IgD-negative memory B cell (primary cell): ENCODE data around the gene SOX15. TPM values are rescaled to one million over a fixed set of nuclear protein-coding genes. Genes with fewer than 3 reads are reported as not detected.

Source experiments
- H3K27ac Mint-ChIP-seq, 3 donors: one replicate each; pipeline ENCODE4 v1.8.0; 2020 to 2022; ENCODE audit warnings: mild to moderate bottlenecking in 3 of 3, mixed read lengths in 3 of 3, moderate library complexity in 1 of 3
- H3K27me3 Mint-ChIP-seq: one replicate; pipeline ENCODE4 v1.8.0; 2021; ENCODE audit warnings: mixed read lengths
- H3K36me3 Mint-ChIP-seq: one replicate; pipeline ENCODE4 v1.8.0; 2020; ENCODE audit warnings: mild to moderate bottlenecking, mixed read lengths
- H3K4me1 Mint-ChIP-seq, 3 donors: one replicate each; pipeline ENCODE4 v1.8.0; 2020 to 2022; ENCODE audit warnings: mixed read lengths in 3 of 3, mild to moderate bottlenecking in 1 of 3
- H3K4me3 Mint-ChIP-seq, 4 donors: one replicate each; pipeline ENCODE4 v1.8.0; 2020 to 2022; ENCODE audit warnings: mild to moderate bottlenecking in 4 of 4, mixed read lengths in 4 of 4, moderate library complexity in 3 of 4
- H3K9me3 Mint-ChIP-seq, 3 donors: one replicate each; pipeline ENCODE4 v1.8.0; 2020 to 2021; ENCODE audit warnings: mixed read lengths in 3 of 3, mild to moderate bottlenecking in 1 of 3
- polyA plus RNA-seq: library from polyadenylated mRNA; unstranded; fragments of 300-500 nt; fragmentation: Illumina TruSeq; gene quantifications from one replicate; pipeline ENCODE4 v1.2.3, GENCODE V29; 2021

SOX15 gene
- polyA plus RNA-seq, 1 donor from 2014 or later = not detected

DNA sequence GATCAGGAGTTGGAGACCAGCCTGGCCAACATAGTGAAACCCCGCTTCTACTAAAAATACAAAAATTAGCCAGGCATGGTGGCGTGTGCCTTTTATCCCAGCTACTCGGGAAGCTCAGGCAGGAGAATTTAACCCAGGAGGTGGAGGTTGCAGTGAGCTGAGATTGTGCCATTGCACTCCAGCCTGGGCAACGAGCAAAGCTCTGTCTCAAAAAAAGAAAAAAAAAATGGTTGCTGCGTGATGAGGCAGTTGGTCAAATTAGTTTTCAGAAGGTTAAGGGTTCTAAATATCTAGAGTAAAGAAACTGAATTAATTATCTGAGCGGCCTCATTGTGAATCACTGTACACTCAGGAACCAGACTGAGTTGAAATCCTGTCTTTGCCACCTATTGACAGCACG lies 13.9 kb downstream of the SOX15 start:
- no peaks in the 10 kb centered on the region for H3K9me3 Mint-ChIP-seq
- peaks cover 34 to 50% (median 47%) of the 10 kb centered on the region in 3 donors for H3K4me1 Mint-ChIP-seq
- H3K36me3 Mint-ChIP-seq = peaks cover 7% of the 10 kb centered on the region
- peak overlapping the region in 2 of 4 donors; percentile 52 to 93 for H3K4me3 Mint-ChIP-seq
- H3K27me3 Mint-ChIP-seq = no peaks in the 10 kb centered on the region
- peak overlapping the region; percentile 63 to 96 (median 87) for H3K27ac Mint-ChIP-seq

DNA sequence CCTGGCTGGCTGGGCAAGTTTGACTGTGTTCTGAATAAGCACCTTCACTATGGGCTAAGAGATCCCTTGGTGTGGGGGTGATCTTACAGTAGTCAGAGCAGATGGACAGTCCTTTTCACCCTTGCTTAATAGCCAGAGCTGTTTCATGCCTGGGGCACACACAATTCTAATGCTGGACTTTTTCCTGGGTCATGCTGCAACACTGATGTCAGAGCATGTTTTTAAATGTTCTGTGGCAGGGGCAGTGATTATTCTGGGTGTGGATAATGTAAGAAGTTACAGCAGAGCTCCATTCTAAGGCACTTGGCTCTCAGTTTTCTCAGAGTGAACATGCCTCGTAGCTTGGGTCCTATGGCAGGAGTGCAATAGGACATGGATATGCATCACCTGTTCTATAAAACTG lies 14.4 kb downstream of the SOX15 start:
- Mint-ChIP-seq H3K4me3 (peak overlapping the region in 3 of 4 donors; percentile 47 to 93 (median 65)), H3K36me3 (peaks cover 7% of the 10 kb centered on the region), H3K9me3 (no peaks in the 10 kb centered on the region), H3K27me3 (no peaks in the 10 kb centered on the region), H3K4me1 (peaks cover 34 to 46% (median 45%) of the 10 kb centered on the region in 3 donors), H3K27ac (peak overlapping the region; percentile 63 to 96 (median 87))

DNA sequence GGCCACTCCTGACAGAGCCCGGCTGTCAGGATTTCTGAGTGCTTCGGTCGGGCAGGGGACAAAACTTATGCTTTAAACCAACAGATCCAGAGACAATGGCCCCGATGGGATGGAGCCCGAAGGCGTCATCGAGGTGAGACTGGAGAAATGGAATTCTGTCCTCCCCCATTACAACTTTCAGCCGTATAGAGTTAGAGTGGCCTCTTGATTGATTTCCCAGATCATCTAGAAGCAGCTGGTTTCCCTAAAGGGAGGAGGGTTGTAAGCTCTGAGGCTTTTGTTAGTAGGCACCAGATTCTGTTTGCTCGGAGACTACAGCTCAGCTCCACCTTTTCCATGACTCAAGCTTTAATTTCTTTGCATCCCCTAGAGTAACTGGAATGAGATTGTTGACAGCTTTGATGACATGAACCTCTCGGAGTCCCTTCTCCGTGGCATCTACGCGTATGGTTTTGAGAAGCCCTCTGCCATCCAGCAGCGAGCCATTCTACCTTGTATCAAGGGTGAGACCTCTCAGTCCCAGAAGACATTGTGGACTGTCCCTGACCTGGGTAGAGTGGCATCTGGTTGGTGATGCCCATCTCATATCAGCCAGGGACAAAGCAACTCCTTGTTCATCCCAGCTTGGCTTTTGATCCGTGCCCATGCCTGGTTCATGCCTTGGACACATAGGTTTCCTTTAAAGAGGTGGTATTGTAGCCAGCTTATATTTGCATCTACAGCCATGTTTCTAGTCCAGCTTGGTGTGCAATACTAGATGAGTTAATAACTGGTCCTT lies 15.5 kb downstream of the SOX15 start:
- peaks cover 31 to 40% (median 37%) of the 10 kb centered on the region in 3 donors for H3K4me1 Mint-ChIP-seq
- H3K9me3 Mint-ChIP-seq = no peaks in the 10 kb centered on the region
- peak overlapping the region; percentile 93 to 99 (median 96) for H3K27ac Mint-ChIP-seq
- H3K36me3 Mint-ChIP-seq = peaks cover 7% of the 10 kb centered on the region
- no peaks in the 10 kb centered on the region for H3K27me3 Mint-ChIP-seq
- H3K4me3 Mint-ChIP-seq = peak overlapping the region; percentile 93 to 100 (median 98)

DNA sequence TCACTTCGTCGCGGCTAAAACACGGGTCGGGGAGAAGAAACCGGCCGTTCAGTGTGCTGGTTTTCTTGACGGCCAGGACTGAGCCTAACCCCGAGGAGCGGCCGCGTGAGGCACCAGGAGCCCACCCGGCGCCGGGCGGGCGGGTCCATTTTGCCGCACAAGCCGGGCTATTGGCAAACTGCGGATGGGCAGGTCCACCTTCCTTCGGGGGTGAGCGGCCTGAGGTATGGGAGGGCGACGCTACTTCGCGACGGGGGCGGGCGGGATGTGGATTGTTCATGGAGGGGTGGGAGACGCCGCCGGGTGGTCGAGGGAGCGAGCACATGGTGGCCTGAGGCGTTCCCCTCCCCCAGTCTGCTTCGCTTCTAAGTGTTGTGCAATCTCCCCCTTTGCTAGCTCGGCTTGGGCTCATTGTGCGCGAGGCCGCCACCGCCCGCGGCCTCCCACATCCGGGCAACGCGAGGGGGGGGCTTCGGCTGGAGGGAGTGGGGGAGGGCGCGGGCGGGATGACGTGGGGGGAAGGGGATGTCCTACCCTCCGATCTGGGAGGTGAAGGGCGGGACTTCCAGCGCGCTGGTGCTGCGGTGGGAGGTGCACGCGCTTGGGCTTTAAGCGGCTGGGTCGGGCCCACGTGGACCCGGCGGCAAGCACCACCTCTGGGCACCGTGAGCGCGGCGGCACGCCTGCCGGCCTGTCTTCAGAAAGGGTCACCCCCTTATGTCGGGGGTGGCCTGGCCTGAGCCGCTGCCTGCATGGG lies 16.4 kb downstream of the SOX15 start:
- no peaks in the 10 kb centered on the region for H3K9me3 Mint-ChIP-seq
- H3K36me3 Mint-ChIP-seq = peaks cover 7% of the 10 kb centered on the region
- H3K4me1 Mint-ChIP-seq = peaks cover 25 to 34% (median 33%) of the 10 kb centered on the region in 3 donors
- no peaks in the 10 kb centered on the region for H3K27me3 Mint-ChIP-seq
- peak overlapping the region; percentile 93 to 100 (median 98) for H3K4me3 Mint-ChIP-seq
- peak overlapping the region; percentile 93 to 99 (median 96) for H3K27ac Mint-ChIP-seq

DNA sequence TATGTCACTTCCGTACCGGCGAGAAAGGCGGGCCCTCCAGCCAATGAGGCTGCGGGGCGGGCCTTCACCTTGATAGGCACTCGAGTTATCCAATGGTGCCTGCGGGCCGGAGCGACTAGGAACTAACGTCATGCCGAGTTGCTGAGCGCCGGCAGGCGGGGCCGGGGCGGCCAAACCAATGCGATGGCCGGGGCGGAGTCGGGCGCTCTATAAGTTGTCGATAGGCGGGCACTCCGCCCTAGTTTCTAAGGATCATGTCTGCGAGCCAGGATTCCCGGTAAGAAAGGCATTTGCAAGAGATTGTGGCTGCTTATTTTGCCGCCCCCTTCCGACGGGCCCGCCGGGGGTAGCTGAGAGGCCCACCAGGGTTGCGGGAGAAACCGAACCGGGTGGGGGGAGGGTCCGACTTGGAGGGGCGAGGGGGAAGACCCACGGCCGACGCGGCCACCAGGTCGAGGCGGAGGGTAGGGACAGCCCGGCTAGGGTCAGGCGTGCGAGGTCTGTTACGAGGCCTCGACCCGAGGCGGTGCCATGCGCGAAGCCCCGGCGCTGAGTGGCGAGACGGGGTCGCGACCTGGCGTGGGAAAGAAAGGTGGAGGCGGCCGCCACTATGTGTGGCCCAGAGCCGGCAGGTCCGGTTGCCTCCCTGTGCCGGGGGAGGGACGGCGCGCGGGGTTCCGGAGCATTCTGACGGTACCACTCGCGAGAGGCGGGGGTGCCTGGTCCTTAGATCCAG lies 17.1 kb downstream of the SOX15 start:
- no peaks in the 10 kb centered on the region for H3K27me3 Mint-ChIP-seq
- peaks cover 22 to 31% (median 28%) of the 10 kb centered on the region in 3 donors for H3K4me1 Mint-ChIP-seq
- peak overlapping the region; percentile 93 to 100 (median 98) for H3K4me3 Mint-ChIP-seq
- H3K27ac Mint-ChIP-seq = peak overlapping the region; percentile 96 to 100 (median 99)
- H3K9me3 Mint-ChIP-seq = no peaks in the 10 kb centered on the region
- H3K36me3 Mint-ChIP-seq = peaks cover 5% of the 10 kb centered on the region

DNA sequence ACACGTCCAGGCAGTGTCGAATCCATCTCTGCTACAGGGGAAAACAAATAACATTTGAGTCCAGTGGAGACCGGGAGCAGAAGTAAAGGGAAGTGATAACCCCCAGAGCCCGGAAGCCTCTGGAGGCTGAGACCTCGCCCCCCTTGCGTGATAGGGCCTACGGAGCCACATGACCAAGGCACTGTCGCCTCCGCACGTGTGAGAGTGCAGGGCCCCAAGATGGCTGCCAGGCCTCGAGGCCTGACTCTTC lies 17.6 kb downstream of the SOX15 start:
- no peaks in the 10 kb centered on the region for H3K27me3 Mint-ChIP-seq
- H3K4me1 Mint-ChIP-seq = peaks cover 20 to 29% (median 25%) of the 10 kb centered on the region in 3 donors
- peaks cover 8% of the 10 kb centered on the region for H3K36me3 Mint-ChIP-seq
- H3K27ac Mint-ChIP-seq = peak overlapping the region; percentile 96 to 100 (median 99)
- H3K9me3 Mint-ChIP-seq = no peaks in the 10 kb centered on the region
- H3K4me3 Mint-ChIP-seq = peak overlapping the region; percentile 93 to 100 (median 98)

DNA sequence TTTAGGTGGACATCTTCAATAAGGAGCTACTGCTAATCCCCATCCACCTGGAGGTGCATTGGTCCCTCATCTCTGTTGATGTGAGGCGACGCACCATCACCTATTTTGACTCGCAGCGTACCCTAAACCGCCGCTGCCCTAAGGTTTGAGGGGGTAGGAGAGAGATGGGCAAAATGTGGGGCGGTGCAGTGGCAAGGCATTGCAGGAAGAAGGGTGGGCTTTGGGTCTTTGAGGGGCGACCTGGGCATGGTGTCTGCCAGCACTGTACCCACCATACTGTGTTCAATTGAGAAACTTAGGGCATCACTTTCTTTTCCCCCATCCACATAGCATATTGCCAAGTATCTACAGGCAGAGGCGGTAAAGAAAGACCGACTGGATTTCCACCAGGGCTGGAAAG lies 19.5 kb downstream of the SOX15 start:
- Mint-ChIP-seq H3K27me3 (no peaks in the 10 kb centered on the region), H3K36me3 (peaks cover 6% of the 10 kb centered on the region), H3K4me1 (peaks cover 15 to 24% (median 20%) of the 10 kb centered on the region in 3 donors), H3K4me3 (peak overlapping the region in 2 of 4 donors; percentile 18 to 84), H3K9me3 (no peaks in the 10 kb centered on the region), H3K27ac (peak overlapping the region in 1 of 3 donors; percentile 96)

DNA sequence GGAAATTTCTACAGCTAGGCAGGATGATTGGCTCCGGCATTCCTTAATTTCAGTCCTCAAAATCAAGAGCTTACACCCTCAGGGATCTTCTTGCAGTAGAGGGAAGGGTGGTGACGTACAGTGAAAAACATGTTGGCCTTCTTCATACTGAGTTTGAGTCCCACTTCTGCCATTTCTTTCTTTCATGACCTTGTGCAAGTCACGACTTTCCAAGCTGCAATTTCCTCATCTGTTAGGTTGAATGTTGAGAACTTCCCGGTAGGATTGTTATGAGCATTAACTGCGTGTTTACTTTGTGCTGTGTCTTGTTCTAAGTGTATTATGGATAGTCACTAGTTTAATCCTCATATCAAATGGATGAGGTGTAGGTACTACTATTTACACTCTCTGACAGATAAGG lies 20.3 kb downstream of the SOX15 start:
- H3K27ac Mint-ChIP-seq = no peak overlapping the region

DNA sequence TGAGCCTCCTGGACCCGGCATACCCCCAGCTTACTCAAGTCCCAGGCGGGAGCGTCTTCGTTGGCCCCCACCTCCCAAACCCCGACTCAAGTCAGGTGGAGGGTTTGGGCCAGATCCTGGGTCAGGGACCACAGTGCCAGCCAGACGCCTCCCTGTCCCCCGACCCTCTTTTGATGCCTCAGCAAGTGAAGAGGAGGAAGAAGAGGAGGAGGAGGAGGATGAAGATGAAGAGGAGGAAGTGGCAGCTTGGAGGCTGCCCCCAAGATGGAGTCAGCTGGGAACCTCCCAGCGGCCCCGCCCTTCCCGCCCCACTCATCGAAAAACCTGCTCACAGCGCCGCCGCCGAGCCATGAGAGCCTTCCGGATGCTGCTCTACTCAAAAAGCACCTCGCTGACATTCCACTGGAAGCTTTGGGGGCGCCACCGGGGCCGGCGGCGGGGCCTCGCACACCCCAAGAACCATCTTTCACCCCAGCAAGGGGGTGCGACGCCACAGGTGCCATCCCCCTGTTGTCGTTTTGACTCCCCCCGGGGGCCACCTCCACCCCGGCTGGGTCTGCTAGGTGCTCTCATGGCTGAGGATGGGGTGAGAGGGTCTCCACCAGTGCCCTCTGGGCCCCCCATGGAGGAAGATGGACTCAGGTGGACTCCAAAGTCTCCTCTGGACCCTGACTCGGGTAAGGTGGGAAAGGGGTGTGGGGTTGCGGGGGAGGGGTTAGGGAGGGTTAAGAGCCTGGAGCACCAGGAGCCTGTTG lies 26.6 kb downstream of the SOX15 start:
- peak overlapping the region; percentile 21 to 93 (median 86) for H3K4me3 Mint-ChIP-seq
- H3K27ac Mint-ChIP-seq = peak overlapping the region in 2 of 3 donors; percentile 82 to 97
- H3K9me3 Mint-ChIP-seq = no peaks in the 10 kb centered on the region
- H3K27me3 Mint-ChIP-seq = no peaks in the 10 kb centered on the region
- peaks cover 25 to 30% (median 26%) of the 10 kb centered on the region in 3 donors for H3K4me1 Mint-ChIP-seq
- peaks cover 2% of the 10 kb centered on the region for H3K36me3 Mint-ChIP-seq

More for the DNA sequence above, 20.3 kb downstream of the SOX15 start:
- no peaks in the 10 kb centered on the region for H3K27me3 Mint-ChIP-seq
- H3K9me3 Mint-ChIP-seq = no peaks in the 10 kb centered on the region
- H3K4me1 Mint-ChIP-seq = peaks cover 11 to 18% (median 17%) of the 10 kb centered on the region in 3 donors
- peaks cover 6% of the 10 kb centered on the region for H3K36me3 Mint-ChIP-seq
- peak overlapping the region in 1 of 4 donors; percentile 0 for H3K4me3 Mint-ChIP-seq

DNA sequence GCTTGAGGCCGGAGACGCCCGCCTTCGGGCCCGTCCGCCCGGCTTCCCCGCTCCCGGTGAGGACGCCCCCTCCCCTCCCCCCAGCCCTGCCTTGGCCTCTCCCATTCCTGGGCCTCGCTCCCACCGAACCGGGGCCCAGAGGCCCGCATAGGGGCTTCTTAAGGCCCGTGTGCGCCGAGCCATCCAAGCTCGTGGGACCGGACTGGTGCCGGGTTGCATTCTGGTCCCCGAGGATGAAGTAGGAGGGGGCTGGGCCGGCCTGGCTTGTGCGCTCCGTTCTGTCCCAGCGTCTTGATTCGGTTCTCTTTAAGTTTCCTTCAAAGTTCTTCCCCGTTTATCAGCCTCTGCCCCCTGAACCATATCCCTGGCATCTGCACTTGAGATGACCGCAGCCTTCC lies 27.7 kb downstream of the SOX15 start:
- Mint-ChIP-seq H3K4me1 (peaks cover 28 to 34% (median 30%) of the 10 kb centered on the region in 3 donors), H3K4me3 (peak overlapping the region; percentile 78 to 95 (median 92)), H3K27ac (peak overlapping the region; percentile 64 to 97 (median 88)), H3K9me3 (no peaks in the 10 kb centered on the region), H3K36me3 (no peaks in the 10 kb centered on the region), H3K27me3 (no peaks in the 10 kb centered on the region)

DNA sequence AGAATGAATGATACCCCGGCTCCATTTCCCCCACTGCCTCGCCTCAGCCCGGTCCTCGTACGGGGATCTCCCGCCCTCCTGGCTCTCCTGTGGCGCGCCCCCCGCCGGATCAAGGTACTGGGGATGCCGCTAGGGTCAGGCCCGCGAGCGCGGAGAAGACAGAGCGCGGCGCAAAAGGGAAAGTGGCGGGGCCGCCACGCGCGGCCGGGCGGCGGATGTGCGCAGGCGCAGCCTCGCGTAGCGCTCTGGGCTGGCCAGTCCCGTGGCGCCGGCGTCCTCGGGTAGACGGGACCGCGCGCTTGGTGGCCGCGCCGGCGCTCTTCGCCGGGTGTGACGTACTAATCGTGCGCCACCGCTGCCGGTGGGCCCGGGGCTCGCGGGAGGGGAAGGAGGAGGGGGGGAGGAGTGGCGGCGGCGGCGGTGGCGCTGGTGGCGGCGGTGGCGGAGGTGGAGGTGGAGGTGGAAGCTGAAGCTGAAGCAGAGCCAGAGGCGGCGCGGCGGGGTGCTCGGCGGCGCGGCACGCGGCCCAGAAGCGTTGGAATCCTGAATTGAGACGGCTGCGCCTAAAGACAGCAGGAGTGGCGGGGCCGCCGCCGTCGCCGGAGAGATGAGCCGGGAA lies 28.2 kb downstream of the SOX15 start, which contains the start of gene SENP3:
Gene SENP3, plus strand, starts transcription at position 331 of the 619 bp plus-strand sequence. CDS start 1,158 bp downstream, outside the sequence.
- Mint-ChIP-seq H3K27me3 (no peaks in the 10 kb centered on the region), H3K4me1 (peaks cover 28 to 32% (median 30%) of the 10 kb centered on the region in 3 donors), H3K9me3 (no peaks in the 10 kb centered on the region), H3K27ac (peak within 1 kb of the TSS; percentile 97 to 99 (median 98)), H3K4me3 (peak within 1 kb of the TSS; percentile 93 to 96 (median 94)), H3K36me3 (peaks cover under 1% of the 10 kb centered on the region)

DNA sequence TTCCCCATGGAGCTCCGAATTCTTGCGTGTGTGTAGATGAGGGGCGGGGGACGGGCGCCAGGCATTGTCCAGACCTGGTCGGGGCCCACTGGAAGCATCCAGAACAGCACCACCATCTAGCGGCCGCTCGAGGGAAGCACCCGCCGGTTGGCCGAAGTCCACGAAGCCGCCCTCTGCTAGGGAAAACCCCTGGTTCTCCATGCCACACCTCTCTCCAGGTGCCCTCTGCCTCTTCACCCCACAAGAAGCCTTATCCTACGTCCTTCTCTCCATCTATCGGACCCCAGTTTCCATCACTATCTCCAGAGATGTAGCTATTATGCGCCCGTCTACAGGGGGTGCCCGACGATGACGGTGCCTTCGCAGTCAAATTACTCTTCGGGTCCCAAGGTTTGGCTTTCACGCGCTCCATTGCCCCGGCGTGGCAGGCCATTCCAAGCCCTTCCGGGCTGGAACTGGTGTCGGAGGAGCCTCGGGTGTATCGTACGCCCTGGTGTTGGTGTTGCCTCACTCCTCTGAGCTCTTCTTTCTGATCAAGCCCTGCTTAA lies 28.8 kb downstream of the SOX15 start:
- Mint-ChIP-seq H3K27ac (peak overlapping the region; percentile 97 to 99 (median 98)), H3K4me1 (peaks cover 28 to 35% (median 30%) of the 10 kb centered on the region in 3 donors), H3K36me3 (peaks cover 3% of the 10 kb centered on the region), H3K27me3 (no peaks in the 10 kb centered on the region), H3K9me3 (no peaks in the 10 kb centered on the region), H3K4me3 (peak overlapping the region; percentile 93 to 96 (median 94))

DNA sequence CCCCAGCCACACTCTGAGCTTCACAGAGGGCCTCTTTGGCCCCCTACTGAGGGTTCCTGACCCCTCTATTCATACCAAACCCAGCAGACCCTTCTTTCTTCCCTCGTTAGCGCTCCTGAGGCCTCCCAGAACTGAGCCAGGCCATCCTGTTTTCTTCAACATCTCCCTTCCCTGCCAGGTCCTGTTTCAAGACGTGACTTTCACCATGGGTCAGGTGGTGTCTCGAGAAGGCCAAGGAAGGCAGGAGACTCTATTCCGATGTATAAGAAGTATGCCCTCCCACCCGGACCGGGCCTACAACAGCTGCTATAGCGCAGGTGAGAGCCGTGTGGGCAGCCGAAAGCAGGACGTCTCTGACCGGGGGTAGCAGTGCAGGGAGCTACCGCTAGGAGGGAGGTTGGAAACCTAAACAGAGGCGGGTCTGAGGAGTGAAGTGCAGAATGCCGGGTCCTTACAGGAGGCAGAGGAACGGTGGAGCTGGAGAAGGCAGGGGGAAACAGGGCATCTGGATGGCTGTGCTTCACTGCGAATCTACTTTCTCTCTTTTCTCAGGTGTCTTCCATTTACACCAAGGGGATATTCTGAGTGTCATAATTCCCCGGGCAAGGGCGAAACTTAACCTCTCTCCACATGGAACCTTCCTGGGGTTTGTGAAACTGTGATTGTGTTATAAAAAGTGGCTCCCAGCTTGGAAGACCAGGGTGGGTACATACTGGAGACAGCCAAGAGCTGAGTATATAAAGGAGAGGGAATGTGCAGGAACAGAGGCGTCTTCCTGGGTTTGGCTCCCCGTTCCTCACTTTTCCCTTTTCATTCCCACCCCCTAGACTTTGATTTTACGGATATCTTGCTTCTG lies 29.5 kb downstream of the SOX15 start:
- peaks cover 4% of the 10 kb centered on the region for H3K36me3 Mint-ChIP-seq
- H3K27ac Mint-ChIP-seq = peak overlapping the region; percentile 97 to 99 (median 98)
- peaks cover 30 to 36% (median 31%) of the 10 kb centered on the region in 3 donors for H3K4me1 Mint-ChIP-seq
- H3K9me3 Mint-ChIP-seq = no peaks in the 10 kb centered on the region
- no peaks in the 10 kb centered on the region for H3K27me3 Mint-ChIP-seq
- peak overlapping the region; percentile 93 to 96 (median 94) for H3K4me3 Mint-ChIP-seq
